ENCODE data around the gene TBC1D17. TPM values are rescaled to one million over a fixed set of nuclear protein-coding genes. Genes with fewer than 3 reads are reported as not detected.

The TBC1D17 gene
- total RNA-seq, 4 donors from 2014 or later = 25.1 to 41.9 (median 37.3) TPM

DNA sequence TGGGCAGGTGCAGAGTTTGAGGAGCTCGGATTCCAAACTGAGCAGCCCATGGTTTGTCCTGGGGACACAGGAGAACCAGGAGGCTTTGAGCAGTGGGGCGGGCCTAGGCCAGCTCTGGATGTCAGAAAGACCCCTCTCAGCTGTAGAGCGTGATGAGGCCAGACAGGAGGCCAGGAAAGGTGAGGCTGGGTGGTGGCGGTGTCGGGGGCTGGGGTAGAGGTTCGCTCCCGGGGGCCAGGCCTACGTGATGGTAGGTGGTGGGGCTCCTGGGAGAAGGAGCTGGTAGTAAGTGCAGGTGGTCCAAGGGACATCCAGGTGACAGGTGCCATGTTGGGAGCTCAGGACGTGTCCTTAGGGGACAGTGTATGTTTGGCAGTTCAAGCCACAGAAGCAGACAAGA lies 40.1 kb upstream of the TBC1D17 start:
- Histone ChIP-seq H3K36me3 (peaks cover 0 to 86% of the 10 kb centered on the region in 2 donors), H3K27me3 (no peaks in the 10 kb centered on the region), H3K4me3 (no peak overlapping the region), H3K9me3 (no peaks in the 10 kb centered on the region), H3K4me1 (no peaks in the 10 kb centered on the region), H3K27ac (no peak overlapping the region)
- TF ChIP-seq POLR2A (IDR thresholded peaks at IDR 0.05) (no peak), EP300 (IDR thresholded peaks at IDR 0.05) (no peak), POLR2AphosphoS5 (IDR thresholded peaks at IDR 0.05) (no peak)
- TF ChIP-seq, protein P1, sequence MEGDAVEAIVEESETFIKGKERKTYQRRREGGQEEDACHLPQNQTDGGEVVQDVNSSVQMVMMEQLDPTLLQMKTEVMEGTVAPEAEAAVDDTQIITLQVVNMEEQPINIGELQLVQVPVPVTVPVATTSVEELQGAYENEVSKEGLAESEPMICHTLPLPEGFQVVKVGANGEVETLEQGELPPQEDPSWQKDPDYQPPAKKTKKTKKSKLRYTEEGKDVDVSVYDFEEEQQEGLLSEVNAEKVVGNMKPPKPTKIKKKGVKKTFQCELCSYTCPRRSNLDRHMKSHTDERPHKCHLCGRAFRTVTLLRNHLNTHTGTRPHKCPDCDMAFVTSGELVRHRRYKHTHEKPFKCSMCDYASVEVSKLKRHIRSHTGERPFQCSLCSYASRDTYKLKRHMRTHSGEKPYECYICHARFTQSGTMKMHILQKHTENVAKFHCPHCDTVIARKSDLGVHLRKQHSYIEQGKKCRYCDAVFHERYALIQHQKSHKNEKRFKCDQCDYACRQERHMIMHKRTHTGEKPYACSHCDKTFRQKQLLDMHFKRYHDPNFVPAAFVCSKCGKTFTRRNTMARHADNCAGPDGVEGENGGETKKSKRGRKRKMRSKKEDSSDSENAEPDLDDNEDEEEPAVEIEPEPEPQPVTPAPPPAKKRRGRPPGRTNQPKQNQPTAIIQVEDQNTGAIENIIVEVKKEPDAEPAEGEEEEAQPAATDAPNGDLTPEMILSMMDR (IDR thresholded peaks at IDR 0.05) = no peak
- WGBS, 2 donors (ENCODE audit: low coverage in 1 of 2) = 87 to 97% methylated on average over 5 to 9 of the region's 9 CpGs
- no peak for ATAC-seq

DNA sequence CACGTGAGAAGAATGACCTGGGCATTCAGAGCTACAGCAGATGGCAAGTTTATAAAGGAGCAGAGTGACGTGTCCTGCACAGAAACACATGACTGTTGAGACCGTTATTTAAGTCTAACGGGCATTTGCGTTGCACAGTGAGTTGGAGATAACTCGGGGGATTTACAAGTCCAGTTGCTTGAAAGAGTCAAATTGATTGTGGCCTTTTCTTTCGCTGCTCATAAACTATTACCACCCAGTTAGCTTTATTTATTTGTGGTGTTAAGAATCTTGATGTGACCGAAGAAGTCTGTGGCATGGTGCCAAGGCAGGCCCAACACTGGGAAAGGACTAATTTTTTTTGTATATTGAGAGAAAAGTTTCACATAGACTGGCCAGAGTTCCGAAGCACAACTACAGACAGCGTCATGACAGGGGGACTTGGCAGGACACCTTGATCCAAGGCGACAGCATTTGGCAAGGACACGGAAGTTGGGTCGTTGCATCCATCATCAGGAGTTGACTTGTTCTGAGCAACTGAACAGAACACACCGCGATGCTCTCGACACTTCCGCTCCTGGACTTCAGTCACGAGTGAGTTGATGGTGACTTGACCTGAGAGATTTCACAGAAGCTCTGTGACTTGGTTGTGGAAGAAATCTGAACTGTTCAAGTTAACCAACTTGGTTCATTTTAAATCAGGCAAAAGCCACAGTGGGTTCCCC lies 38.5 kb upstream of the TBC1D17 start:
- H3K9me3 ChIP-seq = no peaks in the 10 kb centered on the region
- no peak for ATAC-seq
- TF ChIP-seq POLR2A (IDR thresholded peaks at IDR 0.05) = no peak
- TF ChIP-seq POLR2AphosphoS5 (IDR thresholded peaks at IDR 0.05) = no peak
- TF ChIP-seq EP300 (IDR thresholded peaks at IDR 0.05) = no peak
- TF ChIP-seq, protein P1 (IDR thresholded peaks at IDR 0.05) = no peak
- no peak overlapping the region for H3K27ac ChIP-seq
- no peaks in the 10 kb centered on the region for H3K4me1 ChIP-seq
- peaks cover 0 to 70% of the 10 kb centered on the region in 2 donors for H3K36me3 ChIP-seq
- no peaks in the 10 kb centered on the region for H3K27me3 ChIP-seq
- H3K4me3 ChIP-seq = no peak overlapping the region
- 89 to 91% methylated on average over 8 to 18 of the region's 18 CpGs for WGBS, 2 donors (ENCODE audit: low coverage in 1 of 2)

DNA sequence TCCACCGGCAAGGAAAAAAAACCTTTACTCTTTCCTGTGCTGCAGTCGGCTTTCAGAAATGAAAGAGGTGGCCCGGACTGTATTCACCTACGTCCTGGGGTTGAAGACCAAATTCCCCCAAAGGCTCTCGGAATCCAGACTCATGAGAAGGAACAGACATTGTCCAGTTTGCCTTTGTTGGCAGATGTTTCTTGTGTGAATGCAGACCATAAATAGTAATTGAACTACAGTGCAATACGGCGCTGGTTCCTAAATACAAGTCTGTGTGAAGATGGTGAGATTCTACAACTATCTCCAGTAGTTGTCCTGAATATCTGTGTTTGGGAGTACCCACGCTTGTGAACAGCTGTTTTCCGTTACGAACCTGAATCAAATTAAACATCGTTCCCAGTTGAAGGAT lies 37.8 kb upstream of the TBC1D17 start:
- no peak overlapping the region for H3K27ac ChIP-seq
- H3K4me1 ChIP-seq = no peaks in the 10 kb centered on the region
- H3K9me3 ChIP-seq = no peaks in the 10 kb centered on the region
- peaks cover 0 to 63% of the 10 kb centered on the region in 2 donors for H3K36me3 ChIP-seq
- ATAC-seq = no peak
- H3K27me3 ChIP-seq = no peaks in the 10 kb centered on the region
- no peak for TF ChIP-seq EP300 (IDR thresholded peaks at IDR 0.05)
- TF ChIP-seq, protein P1 (IDR thresholded peaks at IDR 0.05) = no peak
- no peak for TF ChIP-seq POLR2AphosphoS5 (IDR thresholded peaks at IDR 0.05)
- TF ChIP-seq POLR2A (IDR thresholded peaks at IDR 0.05) = no peak
- WGBS, 2 donors (ENCODE audit: low coverage in 1 of 2) = 80 to 95% methylated on average over 3 to 8 of the region's 11 CpGs
- H3K4me3 ChIP-seq = no peak overlapping the region

DNA sequence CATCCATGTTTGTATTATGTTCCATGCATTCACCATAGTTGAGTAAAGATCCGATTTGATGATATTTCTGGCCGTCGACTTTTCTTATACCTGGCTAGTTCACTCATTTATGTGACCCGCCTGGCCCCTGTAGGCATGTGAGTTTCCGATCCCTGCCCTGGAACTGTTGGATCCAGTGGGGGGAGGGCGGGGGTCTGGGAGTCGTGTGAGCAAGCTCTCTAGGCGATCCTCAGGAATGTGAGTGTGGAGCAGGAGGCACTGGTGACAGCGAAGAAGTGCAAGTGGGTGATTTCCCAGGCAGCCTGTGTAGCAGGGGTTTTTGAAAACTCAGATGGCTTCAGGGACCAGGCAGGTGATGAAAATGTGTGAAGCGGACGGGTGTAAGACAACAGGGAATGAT lies 37.2 kb upstream of the TBC1D17 start:
- TF ChIP-seq POLR2A (IDR thresholded peaks at IDR 0.05) = no peak
- TF ChIP-seq, protein P1 (IDR thresholded peaks at IDR 0.05) = no peak
- no peak for TF ChIP-seq POLR2AphosphoS5 (IDR thresholded peaks at IDR 0.05)
- no peak for TF ChIP-seq EP300 (IDR thresholded peaks at IDR 0.05)
- Histone ChIP-seq H3K36me3 (peaks cover 0 to 57% of the 10 kb centered on the region in 2 donors), H3K4me3 (no peak overlapping the region), H3K9me3 (no peaks in the 10 kb centered on the region), H3K27ac (no peak overlapping the region), H3K27me3 (no peaks in the 10 kb centered on the region), H3K4me1 (no peaks in the 10 kb centered on the region)
- no peak for ATAC-seq
- 77 to 90% methylated on average over 5 to 9 of the region's 11 CpGs for WGBS, 2 donors (ENCODE audit: low coverage in 1 of 2)

DNA sequence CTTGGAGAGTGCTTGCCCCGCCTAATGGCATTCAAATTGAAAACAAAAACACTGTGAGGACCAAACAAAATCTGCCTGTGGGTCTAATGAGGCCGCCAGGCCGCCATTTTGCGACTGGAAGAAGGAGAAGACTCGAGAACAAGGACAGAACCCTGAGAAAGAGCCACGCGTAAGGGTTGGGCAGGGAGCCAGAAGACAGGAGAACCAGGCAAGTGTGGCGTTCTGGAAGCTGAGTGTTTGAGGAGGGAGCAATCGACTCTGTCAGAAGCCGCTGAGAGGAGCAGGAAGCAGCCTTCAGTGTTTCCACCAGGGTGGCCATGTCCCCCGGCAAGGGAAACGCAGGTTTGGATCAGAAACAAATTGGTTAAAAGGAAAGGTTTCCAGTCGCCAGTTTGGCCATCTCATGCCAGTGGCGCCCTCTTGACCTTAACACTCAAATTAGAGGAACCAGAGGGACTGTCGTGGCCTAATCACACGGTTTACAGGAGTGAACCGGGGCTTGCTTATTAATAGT lies 36.7 kb upstream of the TBC1D17 start:
- 81% methylated on average over 9 to 17 of the region's 17 CpGs for WGBS, 2 donors (ENCODE audit: low coverage in 1 of 2)
- H3K9me3 ChIP-seq = no peaks in the 10 kb centered on the region
- H3K4me1 ChIP-seq = no peaks in the 10 kb centered on the region
- H3K36me3 ChIP-seq = peaks cover 0 to 52% of the 10 kb centered on the region in 2 donors
- H3K4me3 ChIP-seq = no peak overlapping the region
- TF ChIP-seq POLR2AphosphoS5 (IDR thresholded peaks at IDR 0.05) (no peak), POLR2A (IDR thresholded peaks at IDR 0.05) (no peak), EP300 (IDR thresholded peaks at IDR 0.05) (no peak)
- TF ChIP-seq, protein P1 (IDR thresholded peaks at IDR 0.05) = no peak
- H3K27me3 ChIP-seq = no peaks in the 10 kb centered on the region
- no peak overlapping the region for H3K27ac ChIP-seq
- no peak for ATAC-seq
